Smooth muscle cell (in vitro differentiated cells): ENCODE data around the gene ADD3. TPM values are rescaled to one million over a fixed set of nuclear protein-coding genes. Genes with fewer than 3 reads are reported as not detected.
A peak's percentile ranks its signal among the peaks of the same experiment; 100 is the strongest.

Experiments used
- DNase-seq: peaks from one replicate; lab custom pipeline; 2025; ENCODE audit not compliant: unreplicated experiment; lab: John Stamatoyannopoulos, UW
- H2AFZ ChIP-seq: fragments of 200-600 bp; sonication (generic); 2 replicates; pipeline ENCODE4 v1.6.0; 2016; ENCODE audit warnings: antibody characterized with exemption, low read depth, mild to moderate bottlenecking
- H3F3A ChIP-seq: fragments of 200-600 bp; sonication (generic); 2 replicates; pipeline ENCODE4 v1.6.0; 2017; ENCODE audit warnings: antibody characterized with exemption, low read depth
- H3K27ac ChIP-seq: fragments of 200-600 bp; sonication (generic); 2 replicates; pipeline ENCODE4 v1.5.1; 2016; ENCODE audit warnings: low read depth, mild to moderate bottlenecking
- H3K27me3 ChIP-seq: fragments of 200-600 bp; sonication (generic); 2 replicates; pipeline ENCODE4 v1.6.1; 2016; ENCODE audit warnings: low read depth, mild to moderate bottlenecking
- H3K36me3 ChIP-seq: fragments of 200-600 bp; sonication (generic); 2 replicates; pipeline ENCODE4 v1.5.1; 2016; ENCODE audit warnings: low read depth
- H3K4me1 ChIP-seq: fragments of 200-600 bp; sonication (generic); 2 replicates; pipeline ENCODE4 v1.5.1; 2016; ENCODE audit warnings: low read depth
- H3K4me2 ChIP-seq: fragments of 200-600 bp; sonication (generic); 2 replicates; pipeline ENCODE4 v1.6.0; 2016; ENCODE audit warnings: mild to moderate bottlenecking
- H3K4me3 ChIP-seq: fragments of 200-600 bp; sonication (generic); 2 replicates; pipeline ENCODE4 v1.5.1; 2016; ENCODE audit warnings: mild to moderate bottlenecking
- H3K79me2 ChIP-seq: fragments of 200-600 bp; sonication (generic); 2 replicates; pipeline ENCODE4 v1.6.0; 2016; ENCODE audit warnings: low read depth, mild to moderate bottlenecking
- H3K9ac ChIP-seq: fragments of 200-600 bp; sonication (generic); 2 replicates; pipeline ENCODE4 v1.6.0; 2016; ENCODE audit warnings: low read depth
- H3K9me3 ChIP-seq: fragments of 200-600 bp; sonication (generic); replicated peaks from 2 replicates; pipeline ENCODE4 v1.5.1; 2016; ENCODE audit warnings: low read depth
- H4K20me1 ChIP-seq: fragments of 200-600 bp; sonication (generic); 2 replicates; pipeline ENCODE4 v1.6.0; 2016; ENCODE audit warnings: low read depth
- WGBS: methylation state at CpG from one replicate; pipeline ENCODE4 v1.1.7; 2016; ENCODE audit warnings: low lambda C conversion rate; 5-methylcytosine and 5-hydroxymethylcytosine counted together
- polyA plus RNA-seq: library from polyadenylated mRNA; unstranded; fragments of >200 nt; fragmentation: Nextera tagmentation; extraction: Ambion mirVana; gene quantifications from 2 replicates; pipeline ENCODE4 v1.2.1, GENCODE V29; 2016
- total RNA-seq: library from RNA; depleted of rRNA; stranded (reverse); fragments of >200 nt; gene quantifications from 2 replicates; pipeline ENCODE4 v1.2.3, GENCODE V29; 2014
- TF ChIP-seq, protein P1 (sequence below): fragments of 200-600 bp; sonication (generic); IDR thresholded peaks from 2 replicates; pipeline ENCODE4 v1.5.1; 2017; ENCODE audit warnings: borderline replicate concordance, mild to moderate bottlenecking, antibody characterized with exemption; ENCODE audit not compliant: insufficient read depth, poor library complexity, severe bottlenecking

ADD3 gene
- total and polyA plus RNA-seq, 2 experiments from 2014 or later: 75.0 to 155 TPM

DNA sequence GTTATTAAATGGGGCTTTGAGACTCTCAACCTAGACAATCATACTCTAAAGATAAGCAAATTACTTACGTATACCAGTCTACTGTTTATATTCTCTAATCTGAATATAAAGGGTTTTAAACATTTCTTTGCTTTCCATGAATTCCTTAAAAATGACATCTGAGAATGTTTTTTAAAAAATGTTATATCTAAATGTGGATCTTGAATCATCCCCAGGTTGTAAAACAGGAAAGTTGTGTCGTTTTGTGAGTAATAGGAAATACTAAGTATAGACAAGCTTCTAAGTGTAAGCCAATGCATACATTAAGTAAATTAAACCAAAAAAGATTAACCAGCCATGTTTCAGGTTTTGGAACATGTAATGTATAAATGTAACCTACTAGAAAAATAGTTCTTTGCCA lies 26.8 kb downstream of the ADD3 start:
- Histone ChIP-seq H3K79me2 (peaks cover 90% of the 10 kb centered on the region), H4K20me1 (peaks cover 92% of the 10 kb centered on the region), H3K27ac (peak overlapping the region; percentile 63), H2AFZ (no peak overlapping the region), H3K4me2 (peak overlapping the region; percentile 76), H3K9me3 (no peaks in the 10 kb centered on the region), H3F3A (no peaks in the 10 kb centered on the region), H3K4me1 (peaks cover 26% of the 10 kb centered on the region), H3K4me3 (no peak overlapping the region), H3K27me3 (no peaks in the 10 kb centered on the region), H3K9ac (peak overlapping the region; percentile 10), H3K36me3 (no peaks in the 10 kb centered on the region)
- WGBS: 33% methylated on average over 2 of the region's 2 CpGs
- no peak for DNase-seq
- TF ChIP-seq, protein P1, sequence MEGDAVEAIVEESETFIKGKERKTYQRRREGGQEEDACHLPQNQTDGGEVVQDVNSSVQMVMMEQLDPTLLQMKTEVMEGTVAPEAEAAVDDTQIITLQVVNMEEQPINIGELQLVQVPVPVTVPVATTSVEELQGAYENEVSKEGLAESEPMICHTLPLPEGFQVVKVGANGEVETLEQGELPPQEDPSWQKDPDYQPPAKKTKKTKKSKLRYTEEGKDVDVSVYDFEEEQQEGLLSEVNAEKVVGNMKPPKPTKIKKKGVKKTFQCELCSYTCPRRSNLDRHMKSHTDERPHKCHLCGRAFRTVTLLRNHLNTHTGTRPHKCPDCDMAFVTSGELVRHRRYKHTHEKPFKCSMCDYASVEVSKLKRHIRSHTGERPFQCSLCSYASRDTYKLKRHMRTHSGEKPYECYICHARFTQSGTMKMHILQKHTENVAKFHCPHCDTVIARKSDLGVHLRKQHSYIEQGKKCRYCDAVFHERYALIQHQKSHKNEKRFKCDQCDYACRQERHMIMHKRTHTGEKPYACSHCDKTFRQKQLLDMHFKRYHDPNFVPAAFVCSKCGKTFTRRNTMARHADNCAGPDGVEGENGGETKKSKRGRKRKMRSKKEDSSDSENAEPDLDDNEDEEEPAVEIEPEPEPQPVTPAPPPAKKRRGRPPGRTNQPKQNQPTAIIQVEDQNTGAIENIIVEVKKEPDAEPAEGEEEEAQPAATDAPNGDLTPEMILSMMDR: no peak

DNA sequence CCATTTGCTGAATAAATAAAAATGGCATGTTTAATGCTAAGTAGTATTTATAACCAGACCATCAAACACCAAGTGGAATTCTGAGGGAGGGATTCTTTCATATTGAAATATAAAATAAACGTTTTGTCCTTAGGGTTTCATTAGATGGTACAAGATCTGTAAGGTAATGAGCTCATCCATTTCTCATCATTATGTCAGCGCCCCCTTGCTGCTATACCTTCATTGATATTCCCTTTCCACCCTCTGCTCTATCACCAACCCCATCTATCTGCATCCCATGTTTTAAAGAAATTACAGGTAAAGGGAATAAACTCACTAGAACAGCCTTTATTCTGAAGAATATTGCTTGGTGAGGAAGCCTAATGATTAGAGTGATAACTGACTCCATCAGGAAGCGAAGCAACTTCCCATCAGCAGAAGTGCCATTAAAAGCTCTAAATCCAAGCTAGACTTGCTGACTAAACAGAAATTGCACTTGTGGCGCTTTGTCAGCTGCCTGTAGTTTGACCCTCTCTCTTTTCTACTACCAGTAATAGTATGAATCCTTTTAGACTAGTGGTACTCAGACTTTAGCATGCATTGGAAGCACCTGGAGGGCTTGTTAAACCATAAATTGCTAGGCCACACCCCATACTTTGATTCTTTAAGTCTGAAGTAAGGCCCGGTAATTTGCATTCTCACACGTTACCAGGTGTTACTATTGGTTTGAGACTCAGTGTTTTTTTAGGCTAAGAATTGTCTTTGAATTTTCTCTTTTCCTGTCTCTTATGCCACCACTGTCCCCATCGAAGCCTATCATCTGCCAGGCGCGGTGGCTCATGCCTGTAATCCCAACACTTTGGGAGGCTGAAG lies 27.5 kb downstream of the ADD3 start:
- H3K9ac ChIP-seq: peak overlapping the region; percentile 10
- TF ChIP-seq, protein P1: no peak
- no peaks in the 10 kb centered on the region for H3K36me3 ChIP-seq
- 90% methylated on average over 9 of the region's 9 CpGs for WGBS
- no peak overlapping the region for H3K4me3 ChIP-seq
- no peaks in the 10 kb centered on the region for H3K9me3 ChIP-seq
- no peaks in the 10 kb centered on the region for H3F3A ChIP-seq
- peaks cover 92% of the 10 kb centered on the region for H3K79me2 ChIP-seq
- H3K4me2 ChIP-seq: peak overlapping the region; percentile 76
- H3K4me1 ChIP-seq: peaks cover 26% of the 10 kb centered on the region
- H4K20me1 ChIP-seq: peaks cover 92% of the 10 kb centered on the region
- DNase-seq: no peak
- no peak overlapping the region for H2AFZ ChIP-seq
- no peaks in the 10 kb centered on the region for H3K27me3 ChIP-seq
- H3K27ac ChIP-seq: peak overlapping the region; percentile 63

DNA sequence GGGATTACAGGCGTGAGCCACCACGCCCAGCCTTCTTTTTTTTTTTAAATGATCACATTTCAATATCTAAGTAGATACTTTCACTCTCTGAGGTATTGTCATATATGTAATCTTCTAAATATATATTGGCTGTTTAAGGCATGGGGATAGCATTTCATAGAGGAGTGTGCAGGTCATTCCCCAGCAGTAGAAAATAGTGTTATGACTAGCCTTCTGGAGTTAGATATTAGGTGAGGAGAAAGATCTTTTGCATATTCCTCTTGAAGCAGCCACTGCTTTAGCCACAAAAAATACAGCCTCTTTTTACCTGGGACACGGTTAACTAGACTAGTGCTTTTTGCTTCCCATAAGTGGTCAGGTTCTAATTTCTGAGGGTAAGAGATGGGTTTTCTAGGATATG lies 28.9 kb downstream of the ADD3 start:
- peaks cover 89% of the 10 kb centered on the region for H3K79me2 ChIP-seq
- 97% methylated on average over 3 of the region's 3 CpGs for WGBS

More for the DNA sequence above, 28.9 kb downstream of the ADD3 start:
- Histone ChIP-seq H3K9me3 (no peaks in the 10 kb centered on the region), H3F3A (no peaks in the 10 kb centered on the region), H3K27ac (peak overlapping the region; percentile 22), H3K4me2 (no peak overlapping the region), H3K36me3 (no peaks in the 10 kb centered on the region), H3K4me1 (peaks cover 29% of the 10 kb centered on the region), H2AFZ (no peak overlapping the region), H3K27me3 (no peaks in the 10 kb centered on the region), H3K4me3 (no peak overlapping the region), H4K20me1 (peaks cover 94% of the 10 kb centered on the region), H3K9ac (no peak overlapping the region)
- no peak for DNase-seq
- TF ChIP-seq, protein P1: no peak
